Panc1 (cell line): ENCODE results near the gene SLC49A3.

Experiments
- CTCF ChIP-seq: fragments of 450-650 bp; IDR thresholded peaks from 2 replicates; pipeline ENCODE4 v1.5.1; 2017; ENCODE audit warnings: mild to moderate bottlenecking
- POLR2AphosphoS5 ChIP-seq: IDR thresholded peaks from 2 replicates; pipeline ENCODE4 v1.6.1; 2012; ENCODE audit warnings: mild to moderate bottlenecking, low read depth, low read length, moderate library complexity

GRCh38 chr4:703336-704197, 14.6 kb upstream of the SLC49A3 start:
- TF ChIP-seq CTCF (no peak), POLR2AphosphoS5 (no peak)
